GM21723 (cell line): Measurements from ENCODE around the gene COL1A2.

ENCODE experiments used
- ATAC-seq: cut with Tn5 transposase; IDR thresholded peaks from one replicate; pipeline ENCODE4 v1.9.1; 2021; ENCODE audit warnings: mild to moderate bottlenecking, moderate library complexity; ENCODE audit not compliant: unreplicated experiment

The COL1A2 gene

DNA sequence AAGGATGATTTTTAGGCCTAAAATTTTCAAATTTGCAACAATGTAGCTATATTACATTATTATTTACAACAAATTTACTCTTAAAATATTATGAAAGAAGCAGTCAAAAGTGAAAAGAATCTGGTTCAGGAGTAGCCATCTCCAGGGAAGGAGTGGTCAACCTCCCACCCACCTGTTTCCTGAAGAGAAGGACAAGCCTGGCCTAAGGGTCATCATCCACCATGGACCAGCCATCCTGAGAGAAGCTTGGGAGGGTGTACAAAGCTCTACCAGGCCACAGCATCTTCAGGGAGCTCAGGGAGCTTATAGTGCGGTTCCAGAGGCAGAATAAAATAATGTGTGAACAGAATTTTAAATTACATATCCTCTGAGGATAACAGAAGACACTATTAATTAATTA lies 38.1 kb downstream of the COL1A2 start:
- no peak for ATAC-seq

DNA sequence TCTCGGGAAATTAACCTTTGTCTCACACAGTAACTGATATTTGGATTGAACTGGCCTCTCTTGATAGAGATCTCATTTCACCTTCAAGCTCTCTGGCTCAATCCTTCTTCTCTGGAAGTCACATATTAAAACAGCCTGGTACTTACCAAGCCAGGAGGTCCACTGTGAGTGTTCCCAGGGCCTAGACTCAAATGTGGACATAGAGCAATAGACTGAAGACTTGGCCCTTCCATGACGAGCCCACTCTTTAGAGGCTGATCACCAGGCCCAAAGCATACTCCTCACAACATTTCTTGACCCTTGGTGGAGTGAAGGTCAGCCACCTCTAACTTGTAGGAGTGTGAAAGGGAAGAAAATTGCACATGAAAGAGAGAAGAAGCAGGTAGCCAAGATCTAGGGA lies 38.5 kb downstream of the COL1A2 start:
- ATAC-seq = no peak

DNA sequence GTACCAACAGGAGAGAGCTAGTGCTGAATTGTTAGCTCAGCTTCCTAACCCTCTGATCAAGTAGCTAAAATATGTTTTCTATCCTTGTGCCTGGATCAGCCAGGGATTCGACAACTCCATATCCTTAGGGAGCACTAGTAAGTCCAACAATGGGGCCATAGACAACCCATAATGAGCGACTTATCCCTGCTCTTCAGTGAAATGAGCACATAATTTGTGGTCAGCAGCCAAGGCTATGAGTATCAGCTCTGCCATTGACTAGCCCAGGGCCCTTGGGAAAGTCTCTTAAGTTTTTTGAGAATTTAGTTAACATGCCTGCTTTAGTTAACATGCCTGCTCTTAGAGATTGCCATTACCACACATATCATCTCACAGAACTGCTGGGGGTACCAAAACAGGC lies 39.3 kb downstream of the COL1A2 start:
- ATAC-seq = no peak

DNA sequence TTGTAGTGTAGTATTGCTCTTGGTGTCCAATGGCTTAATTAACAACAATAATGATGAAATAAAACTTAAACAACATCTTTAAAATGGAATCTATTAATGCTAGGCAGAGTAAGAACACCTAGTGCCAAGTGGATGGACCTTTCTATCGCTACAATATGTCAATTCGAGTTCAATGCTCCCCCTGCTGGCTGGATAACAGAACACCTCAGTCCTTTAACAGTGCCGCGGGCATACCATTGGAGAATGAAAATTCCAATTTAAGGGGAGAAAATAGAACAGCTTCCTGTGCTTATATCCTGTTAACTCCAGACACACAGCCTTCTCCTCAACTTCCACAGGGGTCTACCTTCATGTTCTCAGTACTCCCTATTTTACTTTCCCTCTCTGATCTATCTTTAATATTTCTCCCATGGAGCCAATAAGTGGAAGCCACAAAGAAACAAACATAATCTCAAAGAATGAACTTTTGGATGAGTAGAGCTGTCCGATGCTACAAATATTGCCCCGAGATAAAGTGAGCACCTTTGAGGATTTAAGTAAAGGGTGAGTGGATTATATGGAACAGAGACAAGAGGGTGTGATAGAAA lies 41.4 kb downstream of the COL1A2 start:
- ATAC-seq = peak; percentile 94

DNA sequence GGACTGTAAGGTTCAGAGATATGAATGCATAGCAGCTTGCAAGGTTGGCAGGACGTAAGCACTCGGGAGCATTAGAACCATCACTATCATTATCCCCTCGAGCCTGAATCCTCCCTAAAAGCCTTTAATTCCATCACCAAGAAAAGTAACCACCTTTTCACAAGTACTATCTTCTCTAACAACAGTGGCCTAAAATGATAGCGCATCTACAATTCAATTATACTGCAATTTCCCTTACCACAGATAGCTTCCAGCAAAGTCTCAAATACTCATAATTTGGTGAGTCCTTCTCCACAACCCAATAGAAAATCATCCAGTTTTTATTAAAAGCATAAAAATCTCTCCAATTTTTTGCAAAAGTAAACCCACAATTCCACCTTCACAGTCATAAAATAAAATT lies 42.0 kb downstream of the COL1A2 start:
- ATAC-seq = no peak

DNA sequence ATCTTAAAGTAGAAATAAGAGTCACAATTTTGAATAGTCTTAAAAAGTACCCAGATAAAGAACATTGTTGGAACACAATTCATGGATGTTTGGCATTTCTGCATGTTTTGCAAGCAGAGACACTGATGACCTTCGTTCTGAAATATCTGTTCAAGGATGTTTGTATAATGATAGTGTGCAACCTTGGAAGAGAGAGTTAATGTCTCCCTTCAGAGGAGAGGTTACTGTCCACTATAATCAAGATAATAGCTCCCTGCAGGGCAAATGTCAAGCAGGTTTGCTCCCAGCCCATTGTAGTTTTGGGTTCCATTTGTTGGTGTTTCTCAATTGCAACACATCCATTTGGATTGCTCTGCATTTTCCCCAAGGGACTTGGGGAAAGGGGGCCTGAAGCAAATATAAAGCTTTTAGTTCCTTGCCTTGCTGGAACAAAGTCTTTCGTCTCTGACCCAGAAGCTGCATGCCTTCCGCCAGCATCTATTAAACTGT lies 45.2 kb downstream of the COL1A2 start:
- no peak for ATAC-seq

DNA sequence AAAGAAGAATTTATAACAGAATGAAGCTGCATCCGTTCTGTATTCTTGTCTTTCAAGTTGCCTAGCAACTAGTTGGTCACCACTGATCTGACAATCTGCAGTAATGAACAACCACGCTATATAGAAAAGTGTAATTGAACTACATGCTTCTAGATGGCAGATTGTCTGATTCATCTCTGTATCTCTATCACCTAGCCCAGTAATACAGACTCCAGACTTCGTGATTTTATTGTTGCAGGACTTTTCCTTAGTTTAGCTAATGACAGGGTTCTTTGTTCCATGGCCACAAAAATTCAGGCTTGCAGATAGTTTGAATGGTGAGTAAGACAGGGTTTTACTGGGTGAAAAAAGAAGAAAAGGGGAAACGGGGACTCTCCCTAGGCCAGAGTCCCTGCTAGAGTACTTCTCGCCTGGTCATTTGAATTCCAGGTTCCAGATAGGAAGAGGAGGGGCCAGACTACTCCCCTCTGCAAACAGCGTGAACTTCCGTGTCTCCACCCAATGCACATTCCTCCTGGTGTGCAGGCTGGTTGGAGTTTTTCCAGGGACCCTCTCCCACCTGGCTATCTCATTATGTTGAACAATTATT lies 45.9 kb downstream of the COL1A2 start:
- ATAC-seq = no peak

DNA sequence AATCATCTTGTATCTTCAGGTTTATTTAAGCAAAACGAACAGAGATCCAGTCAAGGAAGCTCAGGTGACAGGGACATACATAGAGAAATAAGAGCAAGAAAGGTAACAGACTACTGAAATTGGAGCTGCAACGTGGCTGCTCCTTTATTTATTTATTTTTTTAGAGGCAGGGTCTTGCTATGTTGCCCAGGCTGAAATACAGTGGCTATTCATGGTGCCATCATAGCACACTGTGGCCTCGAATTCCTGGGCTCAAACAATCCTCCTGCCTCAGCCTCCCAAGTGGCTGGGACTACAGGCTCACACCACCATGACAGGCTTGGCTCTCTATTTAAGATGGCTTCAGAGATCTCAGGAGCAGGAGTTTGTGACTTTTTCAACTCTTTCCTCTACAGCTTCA lies 46.4 kb downstream of the COL1A2 start:
- no peak for ATAC-seq

DNA sequence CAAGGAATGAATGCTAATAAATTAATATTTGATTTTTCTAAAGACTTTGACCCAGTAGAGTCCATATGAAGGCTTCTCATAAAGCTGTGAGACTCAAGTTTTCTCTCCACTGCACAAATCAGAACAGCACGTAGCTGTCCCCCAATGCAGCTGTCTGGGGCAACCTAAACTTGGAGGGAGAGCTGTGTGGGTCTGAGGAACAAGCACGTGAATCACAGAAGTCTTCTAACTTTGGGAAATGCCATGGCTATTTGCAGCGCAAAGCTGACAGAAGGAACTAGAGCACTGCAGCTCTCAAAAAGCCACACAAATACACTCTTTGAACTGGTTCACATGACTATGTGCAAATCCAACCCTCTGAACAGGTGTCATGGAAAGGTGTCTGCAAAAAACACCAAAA lies 47.9 kb downstream of the COL1A2 start:
- no peak for ATAC-seq

DNA sequence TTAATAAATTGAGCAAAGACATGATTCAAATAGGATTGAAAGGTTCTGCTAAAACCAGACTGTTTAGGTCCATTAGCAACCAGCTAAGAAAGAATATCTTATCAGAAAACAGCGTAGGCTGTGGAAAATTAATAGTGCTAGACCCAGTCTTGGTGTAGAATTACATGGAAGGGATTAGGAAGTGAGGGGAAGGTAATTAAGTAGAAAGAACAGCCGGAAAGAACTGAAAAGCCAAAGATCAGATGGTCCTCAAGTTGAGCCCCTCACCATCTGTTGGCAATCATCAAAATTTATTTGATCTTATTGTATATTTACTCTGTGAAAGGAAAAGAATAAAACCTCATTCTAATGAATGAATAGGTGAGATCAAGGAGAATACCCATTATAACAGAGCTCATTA lies 50.1 kb downstream of the COL1A2 start:
- no peak for ATAC-seq

DNA sequence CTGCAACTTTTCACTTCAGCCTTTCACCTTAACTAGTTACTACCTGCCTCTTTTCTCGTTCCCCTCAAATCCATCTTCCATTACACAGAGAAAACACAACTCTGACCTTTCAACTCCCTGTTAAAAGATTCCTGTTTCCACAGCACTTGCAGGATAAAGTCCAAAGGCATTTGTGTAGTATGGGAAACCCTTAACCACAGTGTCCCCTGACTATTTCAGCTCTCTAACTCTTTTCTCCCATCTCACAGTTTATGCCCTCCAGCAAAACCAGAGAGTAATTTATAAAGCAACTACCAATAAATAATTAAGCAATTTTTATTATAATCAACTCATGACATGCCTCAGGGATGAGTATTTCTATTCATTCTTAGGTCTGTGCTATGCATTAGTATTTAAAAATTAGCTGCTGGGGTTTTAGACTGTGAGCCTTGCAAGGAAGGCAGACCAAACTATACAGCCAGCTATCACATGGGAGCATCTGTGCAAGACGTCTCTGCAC lies 51.0 kb downstream of the COL1A2 start:
- no peak for ATAC-seq

DNA sequence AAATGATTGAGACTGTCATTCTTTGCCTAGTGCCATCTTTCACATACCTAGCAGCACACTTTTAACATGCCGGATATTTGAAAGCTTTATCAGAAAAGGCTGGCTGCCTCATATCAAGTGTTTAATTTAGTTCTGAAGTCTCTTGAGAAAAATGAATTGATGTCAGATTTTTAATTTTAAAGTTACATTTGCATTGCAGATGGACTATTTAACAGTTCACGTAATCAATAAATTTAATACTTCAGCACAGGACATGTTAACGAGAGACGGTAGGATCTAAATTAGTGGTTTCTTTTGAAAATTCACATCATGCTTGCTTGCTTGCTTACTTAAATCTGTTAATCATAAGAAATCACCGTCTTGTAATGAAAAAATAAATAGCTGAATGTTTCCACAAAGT lies 51.6 kb downstream of the COL1A2 start:
- no peak for ATAC-seq

DNA sequence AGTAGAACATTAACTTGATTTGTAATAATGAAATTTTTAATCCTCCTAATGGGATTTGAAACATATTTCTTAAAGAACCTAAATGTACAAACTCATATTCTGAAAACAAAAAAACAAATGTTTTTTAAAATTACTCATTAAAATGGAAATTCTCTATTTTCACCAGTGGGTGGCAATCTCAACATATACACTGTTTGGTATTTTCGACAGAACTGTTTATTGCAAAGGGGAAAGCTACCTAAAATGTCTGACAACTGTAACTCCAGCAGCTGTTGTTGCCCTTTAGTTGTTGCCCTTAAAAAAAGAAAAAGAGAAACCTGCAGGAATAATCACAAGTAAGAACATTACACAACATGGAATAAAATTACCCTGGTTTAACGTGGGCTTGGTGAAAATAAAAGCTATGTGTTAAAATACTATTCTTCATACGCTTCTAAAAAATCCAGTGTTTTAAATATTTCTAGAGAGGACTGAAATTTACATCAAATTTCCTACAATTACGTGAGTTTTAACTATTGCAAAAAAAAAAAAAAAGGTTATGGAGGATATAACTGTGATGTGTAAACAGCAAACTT lies 54.5 kb downstream of the COL1A2 start:
- peak; percentile 66 for ATAC-seq

DNA sequence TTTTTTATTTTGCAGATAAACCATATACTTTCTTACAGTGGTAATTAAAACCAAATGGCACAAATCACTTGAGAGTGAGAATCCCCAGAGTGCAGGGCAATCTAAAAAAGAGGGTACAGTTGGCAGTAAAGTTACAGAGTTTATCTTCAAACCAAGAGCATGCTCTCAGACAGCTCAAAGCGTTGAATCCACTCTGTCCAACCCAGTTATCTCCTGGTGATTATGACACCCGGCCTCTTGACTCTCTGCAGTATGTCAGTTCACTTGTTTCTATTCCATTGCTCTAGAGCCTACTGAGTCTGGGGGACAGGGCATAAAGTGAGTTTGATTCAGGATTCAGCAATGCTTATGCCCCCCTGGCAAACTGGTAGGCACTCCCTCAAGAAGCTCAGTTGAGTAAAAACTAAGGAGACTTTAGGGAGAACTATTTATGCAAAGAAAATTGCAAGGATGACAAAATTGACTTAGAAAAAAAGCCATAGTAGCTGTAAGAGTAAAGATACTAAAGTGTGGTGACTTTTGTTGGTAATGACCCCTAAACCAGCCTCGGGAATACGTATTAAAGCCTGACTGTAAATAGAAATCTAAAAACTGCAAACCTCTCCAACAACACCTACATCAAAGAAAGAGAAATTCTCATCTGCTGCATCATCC lies 55.5 kb downstream of the COL1A2 start:
- ATAC-seq = no peak

DNA sequence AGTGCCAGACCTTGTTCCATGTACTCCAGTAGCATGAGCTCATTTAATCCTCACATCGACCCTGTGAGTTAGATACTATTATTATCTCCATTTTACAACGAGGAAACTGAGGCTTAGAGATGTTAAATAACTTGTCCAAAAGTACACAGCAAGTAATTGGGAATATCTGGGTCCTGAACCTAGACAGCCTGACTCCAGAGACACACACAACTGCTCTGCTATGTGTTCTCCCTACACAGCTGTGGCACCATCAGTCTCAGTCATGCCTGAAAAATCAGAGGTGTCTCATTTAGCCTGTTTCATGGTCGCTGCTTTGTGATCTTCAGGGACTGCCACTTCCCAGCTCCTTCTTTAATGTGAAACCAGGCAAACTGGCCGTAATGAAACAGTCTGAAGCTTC lies 56.5 kb downstream of the COL1A2 start:
- ATAC-seq = no peak

DNA sequence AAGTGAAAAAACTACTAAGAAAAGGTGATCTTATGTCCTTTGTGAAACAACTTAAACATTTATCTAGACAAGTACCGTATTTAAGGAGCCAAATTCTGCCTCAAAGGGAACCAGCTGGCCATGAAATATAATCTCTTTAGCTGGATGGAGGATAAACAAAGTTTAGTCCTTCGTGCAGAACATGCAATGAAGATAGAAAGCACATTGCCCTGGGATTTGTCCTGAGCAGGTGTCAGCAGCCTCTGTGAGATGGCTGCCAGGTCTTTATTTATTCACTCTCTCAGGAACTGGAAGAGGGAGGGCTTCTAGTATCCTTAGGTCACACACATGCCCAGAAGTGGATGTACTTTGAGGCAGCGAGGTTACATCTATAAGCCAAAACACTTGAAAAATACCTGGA lies 57.5 kb downstream of the COL1A2 start:
- no peak for ATAC-seq

DNA sequence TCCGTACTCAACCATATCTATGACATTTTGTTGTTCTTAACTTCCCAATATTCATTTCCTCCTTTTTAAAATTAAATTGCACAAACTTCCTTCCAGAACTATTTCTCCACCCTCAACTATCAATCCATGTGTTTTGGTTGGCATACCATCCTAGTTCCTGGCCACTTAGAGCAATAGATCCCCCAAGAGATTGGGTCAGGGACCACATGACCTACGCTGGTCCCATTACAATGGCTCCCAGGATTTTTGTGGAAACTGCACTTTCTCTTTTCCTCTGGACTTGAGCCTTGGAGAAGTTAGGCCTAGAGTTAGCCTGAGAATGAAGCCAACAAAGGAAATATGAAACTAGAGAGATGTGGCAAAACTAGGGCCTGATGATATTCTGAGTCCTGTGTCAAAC lies 59.2 kb downstream of the COL1A2 start:
- ATAC-seq = no peak

DNA sequence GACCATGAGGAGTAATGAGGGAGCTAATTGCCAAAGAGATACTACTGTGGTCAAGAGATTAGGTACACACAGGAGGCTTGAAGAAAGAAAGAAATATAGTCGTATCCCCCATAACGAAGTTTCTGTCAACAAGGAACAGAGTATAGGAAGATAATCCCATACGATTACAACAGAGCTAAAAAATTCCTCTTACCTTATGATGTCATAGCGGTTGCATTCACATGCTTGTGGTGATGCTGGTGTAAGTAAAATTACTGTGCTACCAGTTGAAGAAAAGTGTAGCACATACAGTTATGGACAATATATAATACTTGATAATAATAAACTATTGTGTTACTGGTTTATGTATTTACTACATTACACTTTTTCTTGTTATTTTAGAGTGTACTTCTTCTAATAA lies 63.3 kb downstream of the COL1A2 start:
- no peak for ATAC-seq

DNA sequence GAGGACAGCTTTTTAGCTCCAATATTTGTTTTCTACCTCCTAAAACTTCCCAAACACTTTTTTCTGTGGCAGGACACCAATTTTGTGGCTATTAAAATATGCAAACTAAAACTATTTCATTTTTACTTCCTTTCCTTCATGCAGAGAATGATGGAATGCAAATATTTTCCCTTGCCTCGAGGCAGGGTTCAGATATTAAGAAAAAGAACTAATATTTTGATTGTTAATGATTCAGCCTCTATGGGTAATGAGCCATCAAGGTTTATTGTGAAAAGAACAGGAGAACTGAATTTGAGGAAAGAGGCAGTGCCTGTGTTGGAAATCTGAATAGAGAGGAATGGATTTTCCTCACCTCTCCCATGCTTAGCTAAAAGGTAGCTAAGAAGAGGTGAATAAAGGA lies 71.8 kb downstream of the COL1A2 start:
- no peak for ATAC-seq

DNA sequence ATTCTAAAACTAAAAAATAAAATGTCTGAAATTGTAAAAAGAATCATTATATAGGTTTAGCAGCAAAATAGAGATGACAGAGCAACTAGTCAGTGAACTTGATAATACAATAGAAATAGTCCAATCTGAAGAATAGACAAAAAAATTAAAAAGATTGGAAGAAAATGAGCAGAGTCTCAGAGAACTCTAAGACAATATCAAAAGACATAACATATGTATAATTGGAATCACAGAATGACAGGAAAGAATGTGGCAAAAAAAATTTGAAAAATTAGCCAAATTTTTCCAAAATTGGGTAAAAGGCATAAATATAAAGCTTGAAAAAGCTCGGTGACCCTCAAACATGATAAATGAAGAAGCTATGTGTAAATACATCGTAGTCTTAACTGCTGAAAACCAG lies 76.9 kb downstream of the COL1A2 start:
- no peak for ATAC-seq

DNA sequence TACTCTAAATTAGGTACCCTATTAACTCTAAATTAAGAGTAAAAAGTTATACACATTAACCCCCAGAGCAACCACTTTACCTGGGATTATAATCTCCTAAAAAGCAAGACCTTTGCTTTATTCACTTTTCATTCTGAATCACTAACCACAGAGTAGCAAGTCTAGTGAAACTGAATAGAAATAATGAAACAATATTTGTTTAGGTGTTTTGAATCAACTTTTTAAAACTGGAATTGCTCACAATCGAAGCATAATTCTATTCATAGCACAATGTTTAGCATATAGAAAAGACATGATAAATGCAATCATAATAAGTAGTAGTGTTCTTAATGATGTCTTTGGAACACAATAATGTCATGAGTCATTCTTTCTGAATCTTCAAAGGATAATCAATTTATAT lies 77.9 kb downstream of the COL1A2 start:
- ATAC-seq = no peak

DNA sequence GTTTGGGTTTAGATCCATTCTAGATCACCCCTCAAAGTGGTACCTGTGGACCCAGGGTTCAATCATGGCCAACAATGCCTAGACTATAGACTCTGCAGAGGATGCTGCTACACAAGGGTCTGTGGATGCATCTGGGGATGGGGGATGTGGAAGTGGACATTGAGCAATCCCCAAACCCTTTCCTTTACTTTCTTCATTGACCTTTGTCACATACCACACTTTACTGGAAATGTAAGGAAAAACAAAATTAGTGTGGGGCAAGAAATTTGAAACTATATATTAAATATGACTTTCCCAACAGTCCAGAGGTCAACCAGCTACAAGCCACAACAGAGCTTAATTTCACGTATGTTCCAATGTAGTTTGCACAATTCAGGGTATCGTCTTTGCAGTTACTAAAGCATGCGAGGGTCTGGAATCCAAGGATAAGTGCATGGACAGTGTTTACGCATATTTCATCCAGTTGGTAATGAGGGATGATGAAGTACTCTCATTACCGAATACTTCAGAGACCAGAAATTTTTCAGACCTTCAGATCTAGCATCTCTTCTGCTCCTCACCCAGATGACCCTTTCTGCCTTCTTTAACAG lies 81.7 kb downstream of the COL1A2 start:
- ATAC-seq = no peak
